Activated T-helper 1 cell treated with anti-CD3 and anti-CD28 coated beads, Interleukin-2, amount 50 U/mL, for 16 hours (primary cell): Measurements from ENCODE around the gene SASH1.

Source experiments
- DNase-seq, 2 donors: peaks; one replicate each; pipeline ENCODE4 v3.0.0-alpha.2; 2020; ENCODE audit warnings: low read depth in 1 of 2, low spot score in 1 of 2

The SASH1 gene

GRCh38 chr6:148455674-148456558, 113.3 kb downstream of the SASH1 start:
- no peak for DNase-seq

DNA sequence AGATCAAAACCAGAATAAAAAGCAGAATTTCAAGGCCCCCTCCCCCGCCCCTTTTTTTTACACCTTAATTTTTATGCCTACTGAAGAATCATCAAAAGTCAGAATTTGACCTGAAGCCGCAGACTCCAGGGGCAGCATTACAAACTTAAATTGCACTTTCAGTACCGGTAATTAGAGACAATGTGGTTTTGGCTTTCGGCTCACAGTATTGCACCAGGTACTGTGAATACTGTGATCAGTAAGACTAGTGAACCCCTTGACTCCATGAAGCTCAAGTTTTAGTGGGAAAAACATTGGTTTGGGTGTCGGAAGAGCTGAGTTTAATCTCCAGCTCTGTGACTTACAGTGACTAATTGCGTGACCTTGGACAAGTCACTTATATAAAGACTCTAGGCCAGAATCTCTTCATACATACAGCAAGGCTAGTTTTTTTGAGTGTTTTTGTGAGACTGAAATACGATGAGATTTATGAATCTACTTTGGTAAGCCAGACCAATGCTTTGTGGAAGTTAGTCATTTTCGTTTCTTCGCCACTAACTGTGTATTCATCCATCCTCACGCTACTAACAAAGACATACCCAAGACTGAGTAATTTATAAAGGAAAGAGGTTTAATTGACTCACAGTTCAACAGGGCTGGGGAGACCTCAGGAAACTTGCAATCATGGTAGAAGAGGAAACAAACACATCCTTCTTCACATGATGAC, 114.7 kb downstream of the SASH1 start:
- no peak for DNase-seq

DNA sequence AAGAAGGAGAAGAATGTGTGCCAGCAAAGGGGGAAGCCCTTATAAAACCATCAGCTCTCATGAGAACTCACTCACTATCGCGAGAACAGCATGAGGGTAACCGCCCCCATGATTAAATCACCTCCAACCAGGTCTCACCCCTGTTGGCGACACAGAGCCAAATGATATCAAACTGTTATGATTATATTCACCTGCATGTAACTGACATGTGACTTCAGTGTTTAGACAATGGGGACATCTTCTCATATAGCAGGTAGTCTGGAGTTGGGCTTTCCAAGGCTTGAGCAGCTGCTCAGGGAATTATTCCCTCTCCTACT, 115.2 kb downstream of the SASH1 start:
- DNase-seq: no peak

DNA sequence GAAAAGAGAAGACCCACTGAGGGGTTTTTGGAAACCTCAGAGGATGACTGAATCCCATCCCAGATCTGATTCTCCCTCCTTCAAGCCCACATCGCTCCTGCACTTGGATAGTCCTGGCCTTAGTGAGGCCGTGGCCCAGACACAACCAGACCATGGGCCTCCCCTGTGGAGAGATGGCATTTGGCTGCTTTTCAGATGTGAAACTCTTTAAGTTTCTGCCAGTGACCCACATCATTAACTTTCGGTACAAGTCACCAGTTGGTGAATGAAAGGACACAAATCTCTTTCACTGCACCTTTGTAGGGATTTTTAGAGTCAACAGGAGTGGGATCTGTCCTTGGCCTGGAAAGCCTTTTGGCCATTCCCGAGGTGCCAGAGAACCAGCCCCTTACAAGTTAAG, 116.6 kb downstream of the SASH1 start:
- DNase-seq: no peak

GRCh38 chr6:148460876-148461646, 118.4 kb downstream of the SASH1 start:
- no peak for DNase-seq

DNA sequence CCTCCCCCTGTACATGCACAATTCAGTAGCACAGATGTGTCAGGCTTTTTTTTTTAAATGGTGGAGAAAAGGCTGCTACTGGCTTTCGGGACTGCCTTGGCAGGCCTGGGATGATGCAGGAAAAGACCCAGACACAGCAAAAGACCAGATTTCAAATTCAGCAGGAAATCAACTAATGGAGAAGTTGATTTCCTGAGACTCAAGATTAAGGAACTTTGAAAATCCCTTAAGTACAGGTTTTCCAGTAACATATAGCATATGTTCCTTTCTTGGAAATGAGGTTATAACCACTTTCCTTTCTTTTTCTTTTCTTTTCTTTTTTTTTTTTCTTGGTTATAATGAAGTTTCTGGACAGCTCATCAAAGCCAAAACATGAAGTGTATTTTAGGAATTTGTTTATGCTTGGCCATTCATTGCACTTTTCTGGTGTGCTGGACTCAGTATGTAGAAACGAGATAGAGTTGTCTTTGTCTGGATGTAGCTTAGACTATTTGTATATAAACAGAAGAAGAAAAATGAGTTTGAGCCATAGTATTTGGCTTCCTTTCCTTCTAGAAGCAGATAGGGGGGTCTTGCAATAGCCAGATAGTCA, 119.4 kb downstream of the SASH1 start:
- no peak for DNase-seq

GRCh38 chr6:148463671-148464070, 121.0 kb downstream of the SASH1 start:
- no peak for DNase-seq

GRCh38 chr6:148464319-148465010, 121.8 kb downstream of the SASH1 start:
- peak in 1 of 2 donors; percentile 10 for DNase-seq

- no peak for DNase-seq
Observed at GRCh38 chr6:148465011-148465335, 122.3 kb downstream of the SASH1 start.

DNA sequence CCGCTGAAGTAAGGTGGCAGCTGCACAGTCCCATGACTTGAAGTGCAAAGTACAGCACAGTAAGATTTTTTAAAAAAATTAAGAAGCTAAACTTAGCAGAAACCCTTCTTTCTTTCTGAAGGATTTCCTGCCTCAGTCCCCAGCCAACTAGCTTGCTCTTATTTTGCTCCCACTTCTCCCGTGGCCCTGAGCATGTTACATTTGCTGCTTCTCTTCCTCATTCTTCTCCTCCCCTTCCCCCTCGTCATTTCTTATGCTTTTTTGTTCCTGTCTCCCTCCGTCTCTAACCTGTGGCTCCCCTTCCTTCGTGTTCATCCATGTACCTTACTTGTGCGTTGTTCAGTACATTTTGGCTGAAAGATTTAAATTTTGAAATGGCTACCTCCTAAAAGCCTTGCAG, 123.0 kb downstream of the SASH1 start:
- no peak for DNase-seq

DNA sequence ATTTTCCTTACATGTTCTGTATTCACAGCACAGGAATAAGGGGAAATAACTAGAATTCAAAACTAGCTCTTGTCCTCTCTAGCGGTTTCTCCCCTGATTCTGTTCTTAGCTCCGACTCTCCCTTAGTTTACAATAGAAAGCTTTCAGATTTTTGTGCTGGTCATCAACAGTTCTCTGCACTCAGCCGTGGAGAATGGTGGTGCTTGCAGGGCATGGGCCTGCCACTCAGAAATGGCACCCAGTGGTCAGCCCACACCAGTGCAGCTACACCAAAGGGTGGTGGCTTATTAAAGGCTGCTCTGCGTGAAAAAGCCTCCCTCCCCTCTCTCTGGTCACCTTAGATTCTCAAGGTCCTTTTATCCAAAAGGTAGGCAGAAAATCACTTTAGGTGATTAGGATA, 123.5 kb downstream of the SASH1 start:
- DNase-seq: no peak

DNA sequence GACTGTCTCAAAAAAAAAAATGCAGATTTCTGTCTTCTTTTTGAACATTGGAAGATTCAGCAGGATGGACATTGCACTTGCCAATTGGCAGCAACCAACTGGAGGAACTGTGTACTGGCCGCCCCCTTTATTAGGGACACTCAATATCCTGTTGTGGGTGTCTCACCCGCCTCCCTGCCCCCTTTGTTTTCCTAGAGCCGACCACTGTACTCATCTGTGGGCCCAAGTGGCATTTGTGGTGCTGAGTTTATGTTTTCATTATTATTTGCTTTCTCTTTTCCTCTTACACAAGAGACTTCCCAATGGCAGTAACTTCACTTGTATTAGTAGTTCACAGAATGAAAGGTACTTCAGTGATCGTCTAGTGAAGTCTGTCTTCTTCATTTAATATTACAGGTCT, 125.3 kb downstream of the SASH1 start:
- DNase-seq: no peak

DNA sequence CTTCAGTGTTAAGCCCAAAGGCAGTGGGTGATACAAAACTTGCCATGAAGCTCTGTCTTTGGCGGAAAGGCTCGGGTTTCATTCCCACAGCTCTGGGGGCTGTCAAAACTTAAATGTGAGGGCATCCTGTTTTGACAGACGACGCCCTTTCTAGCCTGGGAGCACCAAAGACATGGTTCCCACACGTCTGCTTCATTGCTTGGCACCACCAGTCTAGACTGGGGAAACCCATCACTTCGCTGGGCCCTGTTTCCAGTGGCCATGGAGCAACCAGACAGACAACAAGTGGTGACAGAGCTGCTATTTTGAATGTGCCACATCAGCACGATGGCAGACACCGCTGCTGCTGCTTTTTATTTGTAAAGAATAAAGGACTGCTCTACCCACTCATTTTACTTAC, 127.5 kb downstream of the SASH1 start:
- no peak for DNase-seq

DNA sequence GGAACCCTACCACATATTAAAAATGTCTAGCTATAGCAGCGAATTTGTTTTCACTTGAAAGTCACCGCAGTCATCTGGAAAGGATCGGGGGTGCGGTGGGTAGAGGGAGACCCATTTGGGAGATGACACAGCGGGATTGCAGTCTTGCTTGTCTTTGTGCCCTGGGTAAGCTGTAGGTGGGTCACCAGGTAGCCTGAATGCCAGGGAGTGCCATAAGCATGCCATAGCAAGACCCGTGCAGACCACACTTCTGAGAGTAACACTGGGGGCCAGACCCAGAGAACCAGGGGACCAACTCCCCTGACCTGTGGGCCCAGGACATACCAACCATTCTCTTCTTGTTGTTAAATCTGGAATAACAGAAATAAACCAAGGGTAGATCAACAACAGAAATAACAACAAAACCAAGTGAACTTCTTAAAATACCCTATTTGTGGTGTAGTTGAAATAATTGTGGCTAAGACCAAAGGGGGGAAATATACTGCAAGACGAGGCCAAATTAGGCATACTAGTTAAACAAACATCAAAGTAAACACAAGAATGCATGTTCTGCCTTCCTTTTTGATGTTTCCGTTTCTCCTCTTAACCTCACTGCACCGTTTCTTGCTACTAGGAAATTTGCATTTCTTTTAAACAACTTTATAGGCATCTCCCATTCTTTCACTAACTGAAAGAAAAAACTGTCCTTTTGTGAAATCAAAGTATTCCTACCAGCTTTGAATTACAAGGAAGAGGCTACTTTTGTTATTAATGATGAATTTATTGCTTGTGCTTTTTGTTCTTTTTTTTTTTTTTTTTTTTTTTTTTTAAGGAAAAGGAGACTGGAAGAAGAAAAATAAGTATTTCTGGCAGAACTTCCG, 128.2 kb downstream of the SASH1 start:
- no peak for DNase-seq

DNA sequence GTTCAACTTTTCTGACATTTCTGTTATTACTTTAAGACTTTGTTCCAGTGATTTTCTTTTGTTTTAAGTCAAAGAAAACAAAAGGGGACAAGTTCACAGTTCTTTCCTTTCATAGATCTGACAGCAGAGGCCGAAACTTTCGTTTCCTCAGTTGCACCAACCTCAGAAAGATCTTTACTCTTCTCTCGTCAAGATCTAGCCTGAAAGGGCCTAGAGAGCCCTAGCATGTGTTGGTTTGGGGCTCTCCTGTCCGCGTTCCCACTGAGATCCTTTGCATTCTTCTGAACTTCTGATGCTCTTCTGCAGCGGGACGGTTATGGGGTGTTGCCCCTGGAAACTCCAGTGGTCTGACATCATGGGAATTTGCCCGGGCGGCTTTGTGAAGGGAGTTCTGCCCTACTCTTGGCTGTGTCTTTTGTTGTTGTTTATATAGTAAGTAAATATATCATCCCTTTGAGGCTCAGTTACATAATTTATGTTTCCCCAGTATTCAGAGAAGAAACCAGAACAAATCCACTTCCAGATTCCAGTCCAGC, 129.1 kb downstream of the SASH1 start:
- DNase-seq: no peak

DNA sequence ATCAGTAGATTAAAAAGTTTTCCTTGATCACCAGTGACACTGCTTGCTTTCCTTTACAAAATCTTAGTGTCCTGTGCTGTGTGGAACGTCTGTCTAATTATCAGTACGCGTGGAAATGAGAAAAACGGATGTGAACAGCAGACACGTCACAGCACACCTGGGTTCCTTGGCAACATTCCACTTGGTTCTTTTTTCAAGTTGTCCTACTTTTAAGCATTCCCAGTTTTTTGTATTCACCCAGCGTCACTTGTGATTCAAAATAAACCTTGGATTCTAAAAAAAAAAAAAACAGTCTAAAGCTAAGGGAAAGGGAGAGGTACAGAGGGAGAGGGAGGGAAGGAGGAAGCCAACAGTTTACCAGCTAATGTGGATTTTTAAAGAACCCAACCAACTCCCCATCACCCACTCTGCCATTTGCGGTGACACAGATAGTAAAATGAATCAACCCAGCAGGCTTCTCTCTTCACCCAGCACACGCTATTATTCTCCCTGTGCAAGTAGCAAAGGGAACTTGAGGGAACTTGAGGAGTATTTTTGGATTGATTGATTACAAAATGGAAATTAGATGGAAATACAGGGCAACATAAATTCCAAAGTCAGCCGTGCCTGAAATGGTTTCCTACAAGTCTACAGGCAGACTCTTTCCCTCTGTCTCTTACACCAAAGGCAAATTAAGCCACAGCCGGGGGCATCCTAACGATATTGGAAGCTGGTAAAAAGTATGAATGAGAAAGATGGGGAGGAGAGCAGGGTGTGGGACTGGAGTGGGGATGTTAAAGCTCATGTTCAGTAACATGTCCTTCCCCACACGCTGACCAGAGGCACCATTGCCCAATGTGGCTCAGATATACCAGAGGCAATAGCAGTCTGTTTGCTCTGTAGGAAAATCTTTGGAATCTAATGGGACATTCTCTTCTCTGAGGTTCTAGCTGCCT, 129.8 kb downstream of the SASH1 start:
- no peak for DNase-seq

DNA sequence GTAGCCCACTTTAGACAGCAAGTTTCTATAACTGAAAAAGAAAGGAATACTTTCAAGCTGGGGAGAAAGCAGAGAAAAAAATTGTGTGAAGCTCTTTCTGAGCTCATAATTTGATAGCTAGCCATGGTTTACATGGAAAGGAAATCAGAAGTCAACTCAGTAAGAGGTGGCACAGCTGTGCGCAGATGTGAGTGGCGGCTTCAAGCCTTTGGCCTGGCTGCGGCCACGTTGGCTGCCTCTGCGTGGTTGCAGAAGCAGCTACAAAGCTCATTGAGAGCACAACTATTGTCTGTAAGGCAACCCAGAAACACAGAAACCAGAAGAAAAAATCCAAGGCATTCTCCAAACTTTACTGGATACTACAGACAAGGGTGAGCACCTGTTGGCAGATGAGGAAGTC, 136.9 kb downstream of the SASH1 start:
- no peak for DNase-seq

- no peak for DNase-seq
Observed at GRCh38 chr6:148487461-148487860, 144.8 kb downstream of the SASH1 start.
